IMR-90 (cell line): ENCODE measurements around the gene FBXW11. TPM values are rescaled to one million over a fixed set of nuclear protein-coding genes. Genes with fewer than 3 reads are reported as not detected.

Experiments used
- ATAC-seq: fragments of 200-7000 bp; cut with Tn5 transposase; 2 replicates; pipeline ENCODE4 v1.9.1; 2020; ENCODE audit warnings: low read depth, mild to moderate bottlenecking, moderate library complexity
- BruUV-seq: library from RNA; stranded (reverse); fragments of 400-500 nt; replicated peaks from 2 replicates; lab custom pipeline; 2021; lab: Mats Ljungman, UMichigan
- CTCF ChIA-PET: fragments of 300-600 bp; formaldehyde crosslinking; extraction: SDS; loops from one replicate; lab custom pipeline; 2021; ENCODE audit warnings: antibody characterized with exemption; lab: Yijun Ruan, JAX
- POLR2A ChIA-PET: fragments of 300-600 bp; sonication (Branson Sonifier 250); formaldehyde crosslinking; loops from one replicate; lab custom pipeline; 2022; ENCODE audit warnings: antibody characterized with exemption; ENCODE audit not compliant: unreplicated experiment; lab: Charles Lee
- DNase-seq: peaks from one replicate; pipeline ENCODE4 v3.0.0; 2013
- H2AFZ ChIP-seq: replicated peaks from 2 replicates; pipeline ENCODE3; 2013; ENCODE audit warnings: low read length, mild to moderate bottlenecking; ENCODE audit not compliant: poor library complexity
- H2AK5ac ChIP-seq: 2 replicates; pipeline ENCODE4 v1.6.1; 2013; ENCODE audit warnings: low read depth, low read length, inconsistent platforms
- H2AK9ac ChIP-seq: replicated peaks from 2 replicates; pipeline ENCODE3; 2013; ENCODE audit warnings: mild to moderate bottlenecking, low read depth, low read length, moderate library complexity; ENCODE audit not compliant: poor library complexity
- H2BK120ac ChIP-seq: 2 replicates; pipeline ENCODE4 v1.6.1; 2013; ENCODE audit warnings: low read depth, low read length, inconsistent platforms
- H2BK15ac ChIP-seq: 3 replicates; pipeline ENCODE4 v1.6.1; 2013; ENCODE audit warnings: low read depth, low read length, inconsistent platforms
- H2BK20ac ChIP-seq: 2 replicates; pipeline ENCODE4 v1.6.1; 2013; ENCODE audit warnings: low read depth, mild to moderate bottlenecking, inconsistent platforms, low read length, moderate library complexity
- H2BK5ac ChIP-seq: 2 replicates; pipeline ENCODE4 v1.6.1; 2013; ENCODE audit warnings: mild to moderate bottlenecking, low read depth, low read length, inconsistent platforms; ENCODE audit not compliant: poor library complexity, severe bottlenecking
- H3K14ac ChIP-seq: replicated peaks from 2 replicates; pipeline ENCODE4 v1.6.1; 2013; ENCODE audit warnings: low read depth, low read length, inconsistent platforms
- H3K18ac ChIP-seq: 2 replicates; pipeline ENCODE4 v1.6.1; 2013; ENCODE audit warnings: low read depth, low read length, control low read depth
- H3K23ac ChIP-seq: 2 replicates; pipeline ENCODE4 v1.6.1; 2013; ENCODE audit warnings: low read depth, low read length, inconsistent platforms
- H3K27ac ChIP-seq: 2 replicates; pipeline ENCODE4 v1.5.1; 2013; ENCODE audit warnings: mild to moderate bottlenecking, control low read depth, low read length; ENCODE audit not compliant: insufficient read depth
- H3K27me3 ChIP-seq: 2 replicates; pipeline ENCODE4 v1.6.1; 2013; ENCODE audit warnings: low read length; ENCODE audit not compliant: control insufficient read depth, insufficient read depth
- H3K36me3 ChIP-seq: 2 replicates; pipeline ENCODE4 v1.6.1; 2013; ENCODE audit warnings: low read length, mixed read lengths; ENCODE audit not compliant: control insufficient read depth, insufficient read depth
- H3K4ac ChIP-seq: 2 replicates; pipeline ENCODE4 v1.6.1; 2013; ENCODE audit warnings: low read depth, low read length, inconsistent platforms
- H3K4me1 ChIP-seq: 2 replicates; pipeline ENCODE4 v1.6.1; 2013; ENCODE audit warnings: low read length, mixed read lengths; ENCODE audit not compliant: control insufficient read depth, insufficient read depth
- H3K4me2 ChIP-seq: 2 replicates; pipeline ENCODE4 v1.6.1; 2013; ENCODE audit warnings: low read depth, mild to moderate bottlenecking, control low read depth, low read length, moderate library complexity
- H3K4me3 ChIP-seq: 2 replicates; pipeline ENCODE4 v1.5.1; 2013; ENCODE audit warnings: low read depth, mild to moderate bottlenecking, control low read depth, low read length, moderate library complexity; ENCODE audit not compliant: insufficient read depth
- H3K56ac ChIP-seq: 2 replicates; pipeline ENCODE4 v1.6.1; 2013; ENCODE audit warnings: low read length, inconsistent platforms; ENCODE audit not compliant: insufficient read depth; ENCODE audit errors: extremely low read depth
- H3K79me1 ChIP-seq, 2 experiments: 2 replicates each; pipeline ENCODE4 v1.6.1; 2013; ENCODE audit warnings: low read length in 2 of 2, inconsistent platforms in 1 of 2, low read depth in 1 of 2
- H3K9ac ChIP-seq: 2 replicates; pipeline ENCODE4 v1.6.1; 2013; ENCODE audit warnings: low read depth, low read length, control low read depth
- H3K9me1 ChIP-seq: 2 replicates; pipeline ENCODE4 v1.6.1; 2013; ENCODE audit warnings: low read length, inconsistent platforms; ENCODE audit not compliant: insufficient read depth
- H3K9me3 ChIP-seq: 2 replicates; pipeline ENCODE4 v1.6.1; 2013; ENCODE audit warnings: low read length; ENCODE audit not compliant: control insufficient read depth, insufficient read depth
- H4K20me1 ChIP-seq: 2 replicates; pipeline ENCODE4 v1.6.1; 2013; ENCODE audit warnings: low read length, inconsistent platforms; ENCODE audit not compliant: insufficient read depth
- H4K5ac ChIP-seq: 2 replicates; pipeline ENCODE4 v1.6.1; 2013; ENCODE audit warnings: mild to moderate bottlenecking, low read depth, low read length, control low read depth
- H4K8ac ChIP-seq, 2 experiments: 2 replicates each; pipeline ENCODE4 v1.6.1; 2013; ENCODE audit warnings: low read depth in 2 of 2, low read length in 2 of 2, control low read depth in 1 of 2, inconsistent platforms in 1 of 2
- H4K91ac ChIP-seq: 2 replicates; pipeline ENCODE4 v1.6.1; 2013; ENCODE audit warnings: low read depth, low read length, inconsistent platforms; ENCODE audit not compliant: insufficient read depth
- BHLHE40 ChIP-seq: fragments of 150-350 bp; IDR thresholded peaks from 2 replicates; pipeline ENCODE4 v1.6.1; 2016; ENCODE audit warnings: mild to moderate bottlenecking, low read depth, low read length
- CEBPB ChIP-seq: IDR thresholded peaks from 2 replicates; pipeline ENCODE4 v1.6.1; 2012; ENCODE audit warnings: low read depth, low read length, improper control_type of control experiment
- CHD1 ChIP-seq: IDR thresholded peaks from 2 replicates; pipeline ENCODE4 v1.6.1; 2012; ENCODE audit warnings: low read depth, low read length, improper control_type of control experiment
- FOS ChIP-seq: fragments of 150-350 bp; IDR thresholded peaks from 2 replicates; pipeline ENCODE4 v1.6.1; 2016; ENCODE audit warnings: low read depth, low read length
- MAFK ChIP-seq: IDR thresholded peaks from 2 replicates; pipeline ENCODE4 v1.6.1; 2012; ENCODE audit warnings: low read depth, low read length, improper control_type of control experiment
- MAZ ChIP-seq: IDR thresholded peaks from 2 replicates; pipeline ENCODE4 v1.6.1; 2012; ENCODE audit warnings: low read depth, mild to moderate bottlenecking, low read length, improper control_type of control experiment, moderate library complexity, borderline replicate concordance
- MXI1 ChIP-seq: IDR thresholded peaks from 2 replicates; pipeline ENCODE4 v1.6.1; 2012; ENCODE audit warnings: low read depth, mild to moderate bottlenecking, low read length, moderate library complexity, borderline replicate concordance
- NFE2L2 ChIP-seq: fragments of 150-350 bp; IDR thresholded peaks from 2 replicates; pipeline ENCODE4 v1.6.1; 2016; ENCODE audit warnings: low read depth, mild to moderate bottlenecking, low read length
- POLR2A ChIP-seq: IDR thresholded peaks from 2 replicates; pipeline ENCODE4 v1.6.1; 2012; ENCODE audit warnings: mild to moderate bottlenecking, low read depth, low read length
- RAD21 ChIP-seq: IDR thresholded peaks from 2 replicates; pipeline ENCODE4 v1.6.1; 2012; ENCODE audit warnings: low read length, improper control_type of control experiment
- RCOR1 ChIP-seq: IDR thresholded peaks from 2 replicates; pipeline ENCODE4 v1.6.1; 2012; ENCODE audit warnings: mild to moderate bottlenecking, low read length, improper control_type of control experiment; ENCODE audit not compliant: insufficient replicate concordance
- SMC3 ChIP-seq: fragments of 150-350 bp; IDR thresholded peaks from 2 replicates; pipeline ENCODE4 v1.6.1; 2016; ENCODE audit warnings: low read depth, mild to moderate bottlenecking, antibody characterized with exemption, low read length, moderate library complexity
- WGBS, 2 experiments: methylation state at CpG; one replicate each; pipeline versions ENCODE4 v1.1.5 to v1.1.7; 2013; ENCODE audit warnings: missing lambda C conversion rate in 2 of 2; ENCODE audit not compliant: insufficient read length in 1 of 2; ENCODE audit errors: extremely low coverage in 2 of 2; 5-methylcytosine and 5-hydroxymethylcytosine counted together
- dilution Hi-C: fragments of 300-500 bp; cut with HindIII; formaldehyde crosslinking; loops from one replicate; pipeline ENCODE4 v1.14.3; 2018; ENCODE audit warnings: low sequenced_read_pairs; ENCODE audit not compliant: unreplicated experiment
- in situ Hi-C: fragments of 300-500 bp; cut with MboI; formaldehyde crosslinking; loops from 3 replicates; pipeline ENCODE4 v1.14.3; 2019; ENCODE audit warnings: low sequenced_read_pairs, inconsistent platforms, mixed read lengths
- intact Hi-C: fragments of 100-400 bp; cut with micrococcal nuclease; formaldehyde crosslinking; loops from 2 replicates; pipeline ENCODE4 v1.10.0; 2022
- polyA plus RNA-seq, 3 experiments: library from polyadenylated mRNA; depleted of rRNA; stranded (reverse); fragments of >200 nt; gene quantifications; 2 replicates each; pipeline ENCODE4 v1.2.3, GENCODE V29; 2012; ENCODE audit warnings: low replicate concordance in 1 of 3
- total RNA-seq: library from RNA; depleted of rRNA; stranded (reverse); fragments of >200 nt; gene quantifications from 2 replicates; pipeline ENCODE4 v1.2.3, GENCODE V29; 2012
- TF ChIP-seq, protein P1 (sequence below): fragments of 150-350 bp; IDR thresholded peaks from 2 replicates; pipeline ENCODE4 v1.6.1; 2016; ENCODE audit warnings: low read depth, mild to moderate bottlenecking, low read length, moderate library complexity, borderline replicate concordance
- TF ChIP-seq, protein P2 (sequence below): conservative IDR thresholded peaks from 2 replicates; pipeline ENCODE4 v1.5.1; 2012; ENCODE audit warnings: mild to moderate bottlenecking, low read depth, low read length, improper control_type of control experiment
- TF ChIP-seq, protein P3 (sequence below): fragments of 150-350 bp; IDR thresholded peaks from 2 replicates; pipeline ENCODE4 v1.6.1; 2017; ENCODE audit warnings: mild to moderate bottlenecking, antibody characterized with exemption, low read length, low read depth

The FBXW11 gene
- total and polyA plus RNA-seq, 2 of the 4 experiments (the other 2 are of a cell fraction), result 34.3 to 97.1 TPM

DNA sequence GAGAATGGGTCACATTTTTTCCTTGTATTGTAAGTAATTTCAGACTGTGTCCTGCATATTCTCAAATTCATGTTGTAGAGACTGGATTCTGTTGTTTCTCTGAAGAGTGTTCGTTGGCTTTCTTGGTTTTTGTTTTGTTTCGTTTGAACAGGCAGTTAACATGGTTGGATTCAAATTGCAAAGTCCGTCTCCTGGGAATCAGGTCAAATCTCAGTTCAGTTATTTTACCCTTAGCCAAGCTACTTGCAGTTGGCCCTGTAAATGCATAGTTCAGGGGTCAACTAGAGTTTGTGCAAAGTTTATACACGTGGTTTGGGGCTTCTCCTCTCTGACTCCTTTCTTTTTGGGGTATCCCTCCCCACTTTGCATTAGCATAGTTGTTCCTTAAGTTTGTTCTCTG is 21.7 kb upstream of the FBXW11 start:
- in situ Hi-C loops (loop anchor here (25.0 kb wide), 1 partner anchor 416 kb away; no protein-coding TSS in a partner anchor), dilution Hi-C loops (no loop called here)

More for the DNA sequence above, 21.7 kb upstream of the FBXW11 start:
- Histone ChIP-seq H3K27me3 (no peaks in the 10 kb centered on the region; the same call in 1 of the 2 replicates), H4K8ac (no peak overlapping the region), H2BK15ac (no peak overlapping the region), H2BK20ac (no peak overlapping the region), H3K9ac (no peak overlapping the region), H3K23ac (no peak overlapping the region), H3K4me3 (no peak overlapping the region), H3K56ac (no peak overlapping the region), H4K91ac (no peak overlapping the region), H3K79me1 (no peaks in the 10 kb centered on the region), H3K4me1 (no peaks in the 10 kb centered on the region), H3K18ac (no peak overlapping the region), H3K4ac (no peak overlapping the region), H3K9me3 (0 out of 2 replicates have a peak, but pooled peaks cover 2% of the 10 kb centered on the region), H3K14ac (no peak overlapping the region), H3K4me2 (no peak overlapping the region), H4K5ac (no peak overlapping the region), H3K36me3 (no peaks in the 10 kb centered on the region), H3K9me1 (no peaks in the 10 kb centered on the region), H4K20me1 (no peaks in the 10 kb centered on the region), H2BK120ac (no peak overlapping the region), H3K27ac (no peak overlapping the region), H2BK5ac (no peak overlapping the region), H2AFZ (no peak overlapping the region), H2AK5ac (no peak overlapping the region), H2AK9ac (no peak overlapping the region)
- WGBS, 2 experiments, result no CpG with 5 or more reads among the region's 4 CpGs
- CTCF ChIA-PET, result no interaction called here
- BruUV-seq, result no TSS peak
- POLR2A ChIA-PET, result no interaction called here
- TF ChIP-seq, protein P1, sequence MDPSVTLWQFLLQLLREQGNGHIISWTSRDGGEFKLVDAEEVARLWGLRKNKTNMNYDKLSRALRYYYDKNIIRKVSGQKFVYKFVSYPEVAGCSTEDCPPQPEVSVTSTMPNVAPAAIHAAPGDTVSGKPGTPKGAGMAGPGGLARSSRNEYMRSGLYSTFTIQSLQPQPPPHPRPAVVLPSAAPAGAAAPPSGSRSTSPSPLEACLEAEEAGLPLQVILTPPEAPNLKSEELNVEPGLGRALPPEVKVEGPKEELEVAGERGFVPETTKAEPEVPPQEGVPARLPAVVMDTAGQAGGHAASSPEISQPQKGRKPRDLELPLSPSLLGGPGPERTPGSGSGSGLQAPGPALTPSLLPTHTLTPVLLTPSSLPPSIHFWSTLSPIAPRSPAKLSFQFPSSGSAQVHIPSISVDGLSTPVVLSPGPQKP, result no peak
- TF ChIP-seq MAZ, result no peak
- no peak for TF ChIP-seq RCOR1
- TF ChIP-seq CHD1, result no peak
- TF ChIP-seq SMC3, result no peak
- no peak for TF ChIP-seq CEBPB
- no peak for TF ChIP-seq POLR2A
- TF ChIP-seq RAD21, result no peak
- TF ChIP-seq, protein P2, sequence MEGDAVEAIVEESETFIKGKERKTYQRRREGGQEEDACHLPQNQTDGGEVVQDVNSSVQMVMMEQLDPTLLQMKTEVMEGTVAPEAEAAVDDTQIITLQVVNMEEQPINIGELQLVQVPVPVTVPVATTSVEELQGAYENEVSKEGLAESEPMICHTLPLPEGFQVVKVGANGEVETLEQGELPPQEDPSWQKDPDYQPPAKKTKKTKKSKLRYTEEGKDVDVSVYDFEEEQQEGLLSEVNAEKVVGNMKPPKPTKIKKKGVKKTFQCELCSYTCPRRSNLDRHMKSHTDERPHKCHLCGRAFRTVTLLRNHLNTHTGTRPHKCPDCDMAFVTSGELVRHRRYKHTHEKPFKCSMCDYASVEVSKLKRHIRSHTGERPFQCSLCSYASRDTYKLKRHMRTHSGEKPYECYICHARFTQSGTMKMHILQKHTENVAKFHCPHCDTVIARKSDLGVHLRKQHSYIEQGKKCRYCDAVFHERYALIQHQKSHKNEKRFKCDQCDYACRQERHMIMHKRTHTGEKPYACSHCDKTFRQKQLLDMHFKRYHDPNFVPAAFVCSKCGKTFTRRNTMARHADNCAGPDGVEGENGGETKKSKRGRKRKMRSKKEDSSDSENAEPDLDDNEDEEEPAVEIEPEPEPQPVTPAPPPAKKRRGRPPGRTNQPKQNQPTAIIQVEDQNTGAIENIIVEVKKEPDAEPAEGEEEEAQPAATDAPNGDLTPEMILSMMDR, result no peak
- TF ChIP-seq MXI1, result no peak
- TF ChIP-seq MAFK, result no peak
- TF ChIP-seq FOS, result no peak
- no peak for TF ChIP-seq NFE2L2
- TF ChIP-seq, protein P3, sequence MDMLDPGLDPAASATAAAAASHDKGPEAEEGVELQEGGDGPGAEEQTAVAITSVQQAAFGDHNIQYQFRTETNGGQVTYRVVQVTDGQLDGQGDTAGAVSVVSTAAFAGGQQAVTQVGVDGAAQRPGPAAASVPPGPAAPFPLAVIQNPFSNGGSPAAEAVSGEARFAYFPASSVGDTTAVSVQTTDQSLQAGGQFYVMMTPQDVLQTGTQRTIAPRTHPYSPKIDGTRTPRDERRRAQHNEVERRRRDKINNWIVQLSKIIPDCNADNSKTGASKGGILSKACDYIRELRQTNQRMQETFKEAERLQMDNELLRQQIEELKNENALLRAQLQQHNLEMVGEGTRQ, result no peak
- no peak for TF ChIP-seq BHLHE40
- ATAC-seq (no peak), DNase-seq (no peak)
- intact Hi-C loops, result no loop called here
